OCI-LY7 (cell line): ENCODE results near the gene DGCR8.

ENCODE experiments used
- EZH2phosphoT487 ChIP-seq: fragments of 200-600 bp; sonication (generic); IDR thresholded peaks from 2 replicates; pipeline ENCODE4 v1.6.1; 2018; ENCODE audit warnings: low read depth, borderline replicate concordance, mild to moderate bottlenecking, mixed run types, antibody characterized with exemption, low read length, moderate library complexity, mixed read lengths
- TF ChIP-seq, protein P1 (sequence below): fragments of 200-600 bp; sonication (generic); conservative IDR thresholded peaks from 2 replicates; pipeline ENCODE4 v1.5.1; 2014; ENCODE audit warnings: mild to moderate bottlenecking, antibody characterized with exemption, low read length, moderate library complexity, mixed read lengths

DNA sequence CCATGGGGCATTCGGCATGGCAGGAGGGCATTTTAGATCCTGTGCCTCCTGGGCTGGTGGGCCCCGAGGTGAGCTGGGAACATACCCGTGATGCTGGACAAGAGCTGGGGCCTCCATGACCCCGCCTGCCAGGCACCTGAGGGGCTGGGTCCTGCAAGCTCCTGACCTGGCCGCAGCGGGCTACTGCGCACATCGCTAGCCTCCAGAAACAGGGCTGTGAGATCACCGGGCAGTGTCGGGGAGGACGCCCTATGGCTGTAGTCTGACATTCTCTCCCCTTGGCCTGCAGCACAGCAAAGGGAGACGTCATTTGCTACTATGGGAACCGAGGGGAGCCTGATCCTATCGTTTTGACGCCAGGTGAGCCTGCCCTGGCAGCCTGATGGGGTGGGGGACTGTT, 24.4 kb upstream of the DGCR8 start:
- TF ChIP-seq, protein P1, sequence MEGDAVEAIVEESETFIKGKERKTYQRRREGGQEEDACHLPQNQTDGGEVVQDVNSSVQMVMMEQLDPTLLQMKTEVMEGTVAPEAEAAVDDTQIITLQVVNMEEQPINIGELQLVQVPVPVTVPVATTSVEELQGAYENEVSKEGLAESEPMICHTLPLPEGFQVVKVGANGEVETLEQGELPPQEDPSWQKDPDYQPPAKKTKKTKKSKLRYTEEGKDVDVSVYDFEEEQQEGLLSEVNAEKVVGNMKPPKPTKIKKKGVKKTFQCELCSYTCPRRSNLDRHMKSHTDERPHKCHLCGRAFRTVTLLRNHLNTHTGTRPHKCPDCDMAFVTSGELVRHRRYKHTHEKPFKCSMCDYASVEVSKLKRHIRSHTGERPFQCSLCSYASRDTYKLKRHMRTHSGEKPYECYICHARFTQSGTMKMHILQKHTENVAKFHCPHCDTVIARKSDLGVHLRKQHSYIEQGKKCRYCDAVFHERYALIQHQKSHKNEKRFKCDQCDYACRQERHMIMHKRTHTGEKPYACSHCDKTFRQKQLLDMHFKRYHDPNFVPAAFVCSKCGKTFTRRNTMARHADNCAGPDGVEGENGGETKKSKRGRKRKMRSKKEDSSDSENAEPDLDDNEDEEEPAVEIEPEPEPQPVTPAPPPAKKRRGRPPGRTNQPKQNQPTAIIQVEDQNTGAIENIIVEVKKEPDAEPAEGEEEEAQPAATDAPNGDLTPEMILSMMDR = no peak
- TF ChIP-seq EZH2phosphoT487 = no peak
